Measurements from ENCODE around the gene ZBTB21.

ZBTB21 gene

DNA sequence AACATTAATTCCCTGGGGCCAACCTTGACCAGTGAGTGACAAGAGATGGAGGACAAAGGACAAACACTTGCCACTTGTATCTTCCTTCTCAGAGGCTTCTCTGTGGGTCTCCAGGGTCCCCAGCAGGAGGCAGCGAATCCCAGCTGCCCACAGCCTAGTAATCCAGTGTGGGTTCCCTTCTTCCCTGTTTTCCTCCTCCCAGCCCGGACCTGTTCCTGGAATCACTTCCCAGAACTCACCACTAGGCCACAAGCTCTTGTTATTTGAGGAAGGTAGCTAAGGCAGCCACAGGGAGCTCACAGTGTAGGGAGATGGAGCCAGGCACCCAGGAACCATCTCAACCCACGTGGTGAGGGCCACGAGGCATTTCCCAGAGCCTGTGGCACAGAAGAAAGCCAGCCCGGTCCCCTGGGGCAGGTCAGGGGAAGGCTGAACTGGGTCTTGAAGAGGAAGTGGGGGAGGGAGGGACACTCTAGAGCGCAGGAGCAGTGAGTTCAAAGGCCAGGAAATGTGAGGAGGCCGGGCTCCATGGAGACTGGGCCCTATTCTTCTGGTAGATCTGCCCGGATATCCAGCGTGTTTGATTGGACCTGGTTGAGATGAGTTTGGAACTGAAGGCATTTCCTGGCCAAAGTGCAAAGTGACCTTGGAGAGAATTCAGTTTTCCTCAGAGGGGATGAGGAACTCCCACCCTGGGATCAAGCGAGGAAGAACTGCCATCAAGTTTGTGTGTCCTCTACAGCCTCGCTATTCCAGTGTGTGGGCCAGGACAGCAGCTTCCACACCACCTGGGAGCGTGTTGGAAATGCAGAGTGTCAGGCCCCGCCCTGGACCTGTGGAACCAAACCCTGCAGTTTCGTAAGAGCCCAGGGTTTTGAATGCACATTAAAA lies 36.1 kb downstream of the ZBTB21 start:
- no peak overlapping the region for H3K4me2 ChIP-seq
- H2AFZ ChIP-seq (ENCODE audit: low read depth) = no peak overlapping the region
- no peak overlapping the region for H3K4me3 ChIP-seq (IDR thresholded peaks at IDR 0.05; ENCODE audit: insufficient read depth, low read depth, low read length)
- no peaks in the 10 kb centered on the region for H3K4me1 ChIP-seq (ENCODE audit: low read depth, poor library complexity, severe bottlenecking)
- H4K20me1 ChIP-seq (ENCODE audit: insufficient read depth) = no peaks in the 10 kb centered on the region
- no peaks in the 10 kb centered on the region for H3K79me2 ChIP-seq (ENCODE audit: insufficient read depth, low read depth)
- no peaks in the 10 kb centered on the region for H3K27me3 ChIP-seq (ENCODE audit: insufficient read depth, low read depth)
- H3K27ac ChIP-seq = no peak overlapping the region
- no peak overlapping the region for H3K9ac ChIP-seq
- TF ChIP-seq, protein P1, sequence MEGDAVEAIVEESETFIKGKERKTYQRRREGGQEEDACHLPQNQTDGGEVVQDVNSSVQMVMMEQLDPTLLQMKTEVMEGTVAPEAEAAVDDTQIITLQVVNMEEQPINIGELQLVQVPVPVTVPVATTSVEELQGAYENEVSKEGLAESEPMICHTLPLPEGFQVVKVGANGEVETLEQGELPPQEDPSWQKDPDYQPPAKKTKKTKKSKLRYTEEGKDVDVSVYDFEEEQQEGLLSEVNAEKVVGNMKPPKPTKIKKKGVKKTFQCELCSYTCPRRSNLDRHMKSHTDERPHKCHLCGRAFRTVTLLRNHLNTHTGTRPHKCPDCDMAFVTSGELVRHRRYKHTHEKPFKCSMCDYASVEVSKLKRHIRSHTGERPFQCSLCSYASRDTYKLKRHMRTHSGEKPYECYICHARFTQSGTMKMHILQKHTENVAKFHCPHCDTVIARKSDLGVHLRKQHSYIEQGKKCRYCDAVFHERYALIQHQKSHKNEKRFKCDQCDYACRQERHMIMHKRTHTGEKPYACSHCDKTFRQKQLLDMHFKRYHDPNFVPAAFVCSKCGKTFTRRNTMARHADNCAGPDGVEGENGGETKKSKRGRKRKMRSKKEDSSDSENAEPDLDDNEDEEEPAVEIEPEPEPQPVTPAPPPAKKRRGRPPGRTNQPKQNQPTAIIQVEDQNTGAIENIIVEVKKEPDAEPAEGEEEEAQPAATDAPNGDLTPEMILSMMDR (conservative IDR thresholded peaks at IDR 0.05; ENCODE audit: low read depth, low read length) = no peak
- H3K36me3 ChIP-seq (ENCODE audit: insufficient read depth) = no peaks in the 10 kb centered on the region

DNA sequence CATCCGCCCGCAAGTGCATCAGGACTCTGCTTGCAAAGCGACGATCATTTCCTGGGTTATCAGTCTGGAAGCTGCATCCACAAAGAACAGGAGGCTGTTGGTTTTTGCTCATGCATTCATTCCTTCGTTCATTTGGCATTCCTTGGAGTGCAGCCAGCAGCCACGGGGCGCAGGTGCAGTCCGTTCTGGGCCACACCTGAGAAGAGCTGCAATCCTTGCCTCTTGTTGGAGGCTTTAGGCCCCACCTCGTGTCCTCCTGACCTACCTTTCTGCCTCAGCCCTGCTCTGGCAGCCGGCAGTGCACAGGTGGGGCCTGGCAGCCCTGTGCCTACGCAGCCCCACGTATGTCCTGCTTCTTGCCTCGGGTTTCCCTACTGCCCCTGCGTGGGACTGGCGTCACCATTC lies 36.7 kb downstream of the ZBTB21 start:
- Histone ChIP-seq H3K27ac (no peak overlapping the region), H2AFZ (ENCODE audit: low read depth) (no peak overlapping the region)

DNA sequence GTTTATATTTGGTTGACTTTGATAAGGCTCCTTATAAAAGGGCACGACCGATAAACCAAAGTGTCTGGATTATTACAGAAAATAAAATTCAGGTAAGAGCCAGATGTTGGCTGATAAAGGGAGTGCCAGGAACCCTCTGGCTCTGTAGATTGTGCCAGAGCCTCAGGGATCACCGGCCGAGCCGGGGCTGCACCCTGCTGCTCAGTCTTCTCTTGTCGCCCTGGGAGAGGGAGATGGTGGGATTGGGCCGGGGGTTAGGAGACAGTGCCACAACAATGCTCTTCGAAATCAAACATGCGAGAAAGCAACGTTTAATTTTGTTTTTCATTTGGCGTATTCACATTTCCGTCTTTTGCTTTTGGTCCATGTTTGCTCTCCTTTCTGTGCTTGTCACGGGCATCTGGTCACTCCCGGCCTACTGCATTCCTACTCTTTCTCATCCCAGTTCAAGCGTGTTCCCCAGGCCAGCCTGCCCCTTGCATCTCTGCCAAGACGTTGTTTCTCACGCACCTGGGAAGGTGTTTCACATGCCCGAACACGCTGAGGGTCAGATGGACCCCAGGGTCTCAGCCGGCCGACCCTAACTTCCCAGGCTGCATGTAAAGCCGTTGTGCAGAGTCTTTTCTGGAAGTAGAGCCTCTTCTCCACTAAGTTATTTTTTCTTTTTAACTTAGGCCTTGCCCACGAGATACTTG lies 37.5 kb downstream of the ZBTB21 start:
- TF ChIP-seq, protein P1 (conservative IDR thresholded peaks at IDR 0.05; ENCODE audit: low read depth, low read length) = no peak
- H3K27ac ChIP-seq = no peak overlapping the region
- no peak overlapping the region for H3K9ac ChIP-seq
- no peaks in the 10 kb centered on the region for H3K36me3 ChIP-seq (ENCODE audit: insufficient read depth)
- no peaks in the 10 kb centered on the region for H4K20me1 ChIP-seq (ENCODE audit: insufficient read depth)
- no peaks in the 10 kb centered on the region for H3K27me3 ChIP-seq (ENCODE audit: insufficient read depth, low read depth)
- no peak overlapping the region for H3K4me3 ChIP-seq (IDR thresholded peaks at IDR 0.05; ENCODE audit: insufficient read depth, low read depth, low read length)
- H3K79me2 ChIP-seq (ENCODE audit: insufficient read depth, low read depth) = no peaks in the 10 kb centered on the region
- H2AFZ ChIP-seq (ENCODE audit: low read depth) = no peak overlapping the region
- H3K4me2 ChIP-seq = no peak overlapping the region
- H3K4me1 ChIP-seq (ENCODE audit: low read depth, poor library complexity, severe bottlenecking) = no peaks in the 10 kb centered on the region

More for the DNA sequence above, 36.7 kb downstream of the ZBTB21 start:
- no peaks in the 10 kb centered on the region for H3K4me1 ChIP-seq (ENCODE audit: low read depth, poor library complexity, severe bottlenecking)
- TF ChIP-seq, protein P1 (conservative IDR thresholded peaks at IDR 0.05; ENCODE audit: low read depth, low read length) = no peak
- H3K9ac ChIP-seq = no peak overlapping the region
- no peaks in the 10 kb centered on the region for H3K27me3 ChIP-seq (ENCODE audit: insufficient read depth, low read depth)
- H3K4me3 ChIP-seq (IDR thresholded peaks at IDR 0.05; ENCODE audit: insufficient read depth, low read depth, low read length) = no peak overlapping the region
- no peaks in the 10 kb centered on the region for H3K79me2 ChIP-seq (ENCODE audit: insufficient read depth, low read depth)
- no peaks in the 10 kb centered on the region for H4K20me1 ChIP-seq (ENCODE audit: insufficient read depth)
- no peak overlapping the region for H3K4me2 ChIP-seq
- H3K36me3 ChIP-seq (ENCODE audit: insufficient read depth) = no peaks in the 10 kb centered on the region

DNA sequence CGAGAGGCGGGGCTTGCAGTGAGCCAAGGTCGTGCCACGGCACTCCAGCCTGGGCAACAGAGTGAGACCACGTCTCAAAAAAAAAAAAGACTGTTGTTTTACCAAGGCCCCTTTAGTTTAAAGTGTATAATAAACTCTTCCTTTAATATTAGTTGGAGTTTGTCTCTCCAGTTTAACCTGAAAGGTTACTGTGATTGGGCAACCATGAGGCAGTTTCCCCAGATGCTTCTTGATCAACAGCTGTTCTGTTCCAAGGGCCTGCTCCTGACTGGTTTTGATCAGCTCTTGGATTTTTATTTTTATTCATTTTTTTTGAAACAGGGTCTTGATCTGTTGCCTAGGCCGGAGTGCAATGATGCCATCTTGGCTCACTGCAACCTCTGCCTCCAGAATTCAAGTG lies 38.3 kb downstream of the ZBTB21 start:
- no peaks in the 10 kb centered on the region for H3K79me2 ChIP-seq (ENCODE audit: insufficient read depth, low read depth)
- H2AFZ ChIP-seq (ENCODE audit: low read depth) = no peak overlapping the region
- no peaks in the 10 kb centered on the region for H4K20me1 ChIP-seq (ENCODE audit: insufficient read depth)
- H3K27ac ChIP-seq = no peak overlapping the region
- no peak overlapping the region for H3K4me3 ChIP-seq (IDR thresholded peaks at IDR 0.05; ENCODE audit: insufficient read depth, low read depth, low read length)
- no peak overlapping the region for H3K4me2 ChIP-seq
- no peaks in the 10 kb centered on the region for H3K4me1 ChIP-seq (ENCODE audit: low read depth, poor library complexity, severe bottlenecking)
- no peaks in the 10 kb centered on the region for H3K27me3 ChIP-seq (ENCODE audit: insufficient read depth, low read depth)
- no peak overlapping the region for H3K9ac ChIP-seq
- TF ChIP-seq, protein P1 (conservative IDR thresholded peaks at IDR 0.05; ENCODE audit: low read depth, low read length) = no peak
- H3K36me3 ChIP-seq (ENCODE audit: insufficient read depth) = no peaks in the 10 kb centered on the region
